Pulmonary artery endothelial cell (primary cell): ENCODE measurements around the gene LGR4. TPM values are rescaled to one million over a fixed set of nuclear protein-coding genes. Genes with fewer than 3 reads are reported as not detected.
"Not testable (repeated sequence)": the region's sequence is repeated elsewhere in the genome, so short reads cannot be mapped to it uniquely, and the experiment has no call there.

ENCODE experiments used
- DNase-seq: peaks from one replicate; pipeline ENCODE4 v3.0.0-alpha.2; 2011; ENCODE audit warnings: low read depth, low spot score
- total RNA-seq: library from RNA; depleted of rRNA; stranded (reverse); fragments of >200 nt; gene quantifications from 2 replicates; pipeline ENCODE4 v1.2.3, GENCODE V29; 2014

Gene LGR4
- total RNA-seq, 1 donor from 2014 or later: 9.0 TPM

DNA sequence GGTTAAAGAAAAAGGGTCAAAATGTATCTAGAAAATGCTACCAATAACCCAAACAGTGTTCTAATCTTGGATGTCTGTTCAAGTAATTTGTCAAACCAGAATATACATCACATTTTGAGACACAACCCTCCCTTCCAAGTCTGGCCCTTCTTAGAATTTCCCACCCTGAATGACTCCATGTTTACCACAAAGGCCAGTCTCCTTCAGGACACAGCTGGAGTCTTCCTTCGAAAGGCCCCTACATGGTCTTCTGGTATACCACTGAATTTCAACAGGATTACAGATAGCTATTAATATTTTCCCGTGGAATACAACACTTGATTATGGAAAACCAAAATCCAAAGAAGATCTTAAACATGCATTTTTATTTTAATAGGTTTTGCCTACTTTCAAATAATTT, 119.8 kb downstream of the LGR4 start:
- DNase-seq: no peak

- no peak for DNase-seq
Measured at GRCh38 chr11:27350511-27350910, 122.1 kb downstream of the LGR4 start.

DNA sequence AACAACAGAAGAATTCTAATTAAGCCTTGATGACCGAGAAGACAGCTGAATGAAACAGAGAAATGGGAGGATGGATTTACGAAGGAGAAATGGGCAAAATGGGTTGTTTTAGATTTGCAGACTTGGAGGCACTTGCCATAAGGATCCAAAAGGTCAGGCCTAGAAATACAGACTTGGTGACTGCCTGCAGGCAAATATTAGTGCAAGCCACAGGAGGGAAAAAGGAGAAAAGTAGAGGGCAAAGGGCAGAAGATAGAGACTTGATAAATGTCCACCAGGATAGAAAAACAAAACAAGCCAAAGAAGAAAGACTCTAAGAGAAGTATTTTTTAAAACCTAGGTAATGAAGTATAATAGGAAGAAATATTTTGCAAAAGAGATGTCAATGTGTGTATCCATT, 122.7 kb downstream of the LGR4 start:
- no peak for DNase-seq

DNA sequence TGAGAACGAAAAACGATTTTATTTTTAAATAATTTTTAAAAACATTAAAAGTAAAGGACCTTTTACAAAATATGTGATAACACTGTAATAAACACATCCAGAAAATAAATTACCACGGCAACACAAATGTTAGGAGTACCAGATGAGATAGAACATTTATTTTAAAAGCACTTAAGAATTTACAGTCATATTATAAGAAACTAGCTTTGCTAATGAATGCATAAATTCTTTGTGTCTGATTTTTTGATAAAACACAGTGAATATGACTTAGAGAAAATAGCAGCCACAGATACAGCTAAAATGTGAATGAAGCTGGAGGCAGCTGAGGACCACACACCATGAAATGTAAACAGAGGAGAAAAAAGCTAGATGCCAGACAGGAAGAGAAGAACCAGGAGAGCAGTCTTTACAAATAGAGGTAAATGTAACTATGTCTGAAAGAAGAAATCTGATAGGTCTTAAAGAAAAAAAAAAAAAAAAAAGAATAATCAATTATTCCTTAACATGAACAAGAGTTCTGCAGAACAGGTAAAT, 124.2 kb downstream of the LGR4 start:
- DNase-seq: no peak

DNA sequence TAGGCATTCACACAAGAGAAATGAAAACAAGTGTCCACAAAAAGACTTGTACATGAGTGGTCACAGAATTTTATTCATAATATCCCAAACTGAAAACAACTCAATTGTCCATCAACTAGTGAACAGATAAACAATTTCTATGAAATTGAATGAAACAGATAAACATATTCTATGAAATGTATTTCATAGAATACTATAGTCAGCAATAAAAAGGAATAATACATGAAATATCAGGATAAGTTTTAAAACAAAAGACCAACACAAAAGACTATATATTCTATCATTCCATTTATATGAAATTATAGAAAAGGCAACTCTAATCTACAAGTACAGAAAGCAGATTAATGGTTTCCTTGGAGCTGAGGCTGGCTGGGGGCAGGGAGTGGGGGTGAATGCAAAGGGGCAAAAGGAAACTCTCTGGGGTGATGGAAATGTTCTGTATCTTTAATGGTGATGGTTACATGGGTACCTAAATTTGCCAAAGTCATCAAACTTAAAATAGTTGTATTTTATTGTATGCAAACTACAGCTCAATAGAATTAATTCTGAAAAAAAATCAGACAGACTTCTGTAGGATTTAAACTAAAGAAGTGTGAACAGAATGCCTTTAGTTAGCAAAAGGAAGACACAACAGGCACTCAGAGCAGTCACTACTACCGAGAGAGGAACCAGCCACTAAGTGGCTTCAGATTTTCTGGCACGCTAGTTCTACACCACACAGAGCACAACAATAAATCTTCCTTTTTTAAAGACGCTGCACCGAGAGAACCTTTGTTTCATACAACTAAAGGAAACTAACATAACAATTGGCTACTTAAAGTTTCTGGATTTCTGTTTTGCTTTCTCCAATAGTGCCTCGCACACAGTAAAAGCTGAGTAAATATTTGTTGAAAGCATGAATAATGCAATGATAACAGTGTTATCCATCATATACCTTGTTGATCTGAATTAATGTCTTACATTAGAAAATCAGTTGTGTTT, 124.9 kb downstream of the LGR4 start:
- no peak for DNase-seq

DNA sequence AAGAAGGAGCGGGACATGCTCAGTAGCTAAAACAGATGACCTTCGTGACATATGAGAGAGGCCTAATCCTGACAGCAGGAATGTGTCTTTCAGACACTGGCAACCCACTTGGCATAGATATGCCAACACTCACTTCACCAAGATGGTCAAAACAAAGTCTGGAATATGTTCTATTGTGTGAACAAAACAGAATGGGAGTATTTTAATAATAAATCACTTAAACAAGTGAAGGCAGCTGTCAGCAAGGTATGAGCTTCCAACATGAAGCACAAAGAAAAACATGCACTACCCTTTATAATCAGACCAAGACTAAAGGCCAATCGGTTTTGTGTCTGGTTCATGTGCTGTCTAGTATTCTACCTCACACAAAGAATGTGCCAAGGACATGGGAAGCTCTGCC, 132.6 kb downstream of the LGR4 start:
- DNase-seq: no peak

GRCh38 chr11:27334764-27335163, 137.8 kb downstream of the LGR4 start:
- DNase-seq: not testable (repeated sequence)

DNA sequence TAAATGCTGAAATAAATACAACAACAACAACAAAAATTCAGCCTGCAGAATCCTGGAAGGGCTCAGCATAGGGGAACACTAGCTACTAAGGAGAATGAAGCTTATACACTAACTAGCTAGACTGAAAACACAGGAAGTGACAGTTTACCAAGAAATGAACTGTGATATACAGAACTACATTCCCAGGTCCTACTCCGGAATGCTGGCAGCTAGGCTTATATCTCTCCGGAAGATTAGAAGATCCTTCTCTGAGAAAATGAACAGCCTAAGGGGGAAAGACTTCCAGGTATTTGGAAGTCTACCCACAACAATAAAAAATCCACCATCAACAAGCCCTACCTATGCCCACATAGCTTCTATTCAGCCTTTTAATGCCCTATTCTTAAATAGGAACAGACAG, 140.6 kb downstream of the LGR4 start:
- DNase-seq: no peak

GRCh38 chr11:27330633-27331270, 141.8 kb downstream of the LGR4 start:
- DNase-seq: no peak

DNA sequence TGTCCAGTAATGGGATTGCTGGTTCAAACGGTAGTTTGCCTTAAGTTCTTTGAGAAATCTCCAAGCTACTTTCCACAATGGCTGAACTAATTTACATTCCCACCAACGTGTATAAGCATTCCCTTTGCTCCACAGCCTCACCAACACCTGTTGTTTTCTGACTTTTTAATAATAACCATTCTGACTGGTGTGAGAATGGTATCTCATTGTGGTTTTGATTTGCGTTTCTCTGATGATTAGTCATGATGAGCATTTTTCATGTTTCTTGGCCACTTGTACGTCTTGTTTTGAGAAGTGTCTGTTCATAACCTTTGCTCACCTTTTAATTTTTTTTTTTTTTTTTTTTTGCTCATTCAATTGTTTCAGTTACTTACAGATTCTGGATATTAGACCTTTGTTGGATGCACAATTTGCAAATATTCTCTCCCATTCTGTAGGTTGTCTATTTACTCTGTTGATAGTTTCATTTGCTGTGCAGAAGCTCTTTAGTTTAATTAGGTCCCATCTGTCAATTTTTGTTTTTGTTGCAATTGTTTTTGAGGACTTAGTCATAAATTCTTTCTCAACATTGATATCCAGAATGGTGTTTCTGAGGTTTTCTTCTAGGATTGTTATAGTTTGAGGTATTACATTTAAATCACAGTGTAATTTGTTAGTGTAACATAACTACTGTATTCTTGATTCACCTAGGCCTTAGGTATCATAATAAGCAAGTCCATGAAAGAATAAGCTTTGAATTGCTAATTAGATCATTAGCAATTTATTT, 142.5 kb downstream of the LGR4 start:
- DNase-seq: no peak

DNA sequence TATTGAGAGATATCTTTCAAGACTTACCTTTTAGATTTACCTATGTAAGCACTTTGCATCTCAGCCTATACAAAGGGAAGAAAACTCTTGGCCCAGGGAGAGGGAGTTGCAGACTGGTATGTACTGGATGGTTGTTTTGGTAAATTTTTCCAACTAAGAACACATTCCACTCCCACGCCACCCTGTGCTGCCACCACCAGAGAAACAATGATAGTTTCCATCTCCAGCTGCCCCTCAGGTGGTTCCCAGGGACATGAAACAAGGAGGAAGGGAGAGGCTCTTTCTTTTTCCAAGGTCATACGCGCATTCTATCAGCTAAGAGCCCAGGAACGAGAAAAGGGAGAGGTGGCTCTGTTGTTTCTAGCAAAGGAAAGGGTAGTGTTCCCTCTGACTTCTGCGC, 144.0 kb downstream of the LGR4 start:
- DNase-seq: no peak

GRCh38 chr11:27327064-27327463, 145.5 kb downstream of the LGR4 start:
- not testable (repeated sequence) for DNase-seq

- not testable (repeated sequence) for DNase-seq
Measured at GRCh38 chr11:27322196-27322595, 150.4 kb downstream of the LGR4 start.

DNA sequence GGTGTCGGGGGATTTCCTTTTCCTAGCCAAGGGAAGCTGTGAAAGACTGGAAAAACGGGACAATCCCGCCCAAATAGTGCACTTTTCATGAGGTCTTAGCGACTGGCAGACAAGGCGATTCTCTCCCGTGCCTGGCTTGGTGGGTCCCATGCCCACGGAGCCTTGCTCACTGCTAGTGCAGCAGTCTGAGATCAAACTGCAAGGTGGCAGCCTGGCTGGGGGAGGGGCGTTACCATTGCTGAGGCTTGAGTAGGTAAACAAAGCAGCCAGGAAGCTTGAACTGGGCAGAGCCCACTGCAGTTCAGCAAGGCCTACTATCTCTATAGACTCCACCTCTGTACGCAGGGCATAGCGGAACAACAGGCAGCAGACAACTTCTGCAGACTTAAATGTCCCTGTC, 151.2 kb downstream of the LGR4 start:
- DNase-seq: not testable (repeated sequence)

- DNase-seq: no peak
Measured at GRCh38 chr11:27319072-27319471, 153.5 kb downstream of the LGR4 start.

DNA sequence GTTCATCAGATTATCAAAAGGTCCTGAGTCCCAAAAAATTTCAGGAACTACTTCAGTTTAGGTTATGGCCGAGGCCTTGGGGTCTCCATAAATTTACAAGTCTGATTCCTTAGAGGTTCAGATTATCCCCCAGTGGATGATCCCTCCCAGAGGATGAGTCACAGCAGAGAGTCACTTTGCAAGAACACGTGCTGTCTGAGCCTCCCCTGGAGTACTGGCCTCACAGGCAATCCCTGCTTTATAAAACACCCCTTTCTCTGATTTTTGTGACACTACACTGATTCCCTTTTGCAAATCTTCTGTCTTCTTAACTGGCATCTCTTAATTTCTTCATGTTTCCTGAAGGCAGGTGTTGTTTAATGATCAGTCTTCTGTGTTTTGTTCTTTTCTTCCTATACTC, 154.8 kb downstream of the LGR4 start:
- DNase-seq: no peak

Other genes starting within 250 kb of the LGR4 start
- 4.6 and 6.9 TPM in 2 replicates for gene CCDC34, start 109.6 kb downstream of the LGR4 start, total RNA-seq
- 43.3 and 51.3 TPM in 2 replicates for gene LIN7C, start 34.0 kb upstream of the LGR4 start, total RNA-seq
- gene BDNF, start 227.7 kb upstream of the LGR4 start, total RNA-seq: 2.7 and 3.4 TPM in 2 replicates